Measurements from ENCODE around the gene ULK1.

ULK1 gene

DNA sequence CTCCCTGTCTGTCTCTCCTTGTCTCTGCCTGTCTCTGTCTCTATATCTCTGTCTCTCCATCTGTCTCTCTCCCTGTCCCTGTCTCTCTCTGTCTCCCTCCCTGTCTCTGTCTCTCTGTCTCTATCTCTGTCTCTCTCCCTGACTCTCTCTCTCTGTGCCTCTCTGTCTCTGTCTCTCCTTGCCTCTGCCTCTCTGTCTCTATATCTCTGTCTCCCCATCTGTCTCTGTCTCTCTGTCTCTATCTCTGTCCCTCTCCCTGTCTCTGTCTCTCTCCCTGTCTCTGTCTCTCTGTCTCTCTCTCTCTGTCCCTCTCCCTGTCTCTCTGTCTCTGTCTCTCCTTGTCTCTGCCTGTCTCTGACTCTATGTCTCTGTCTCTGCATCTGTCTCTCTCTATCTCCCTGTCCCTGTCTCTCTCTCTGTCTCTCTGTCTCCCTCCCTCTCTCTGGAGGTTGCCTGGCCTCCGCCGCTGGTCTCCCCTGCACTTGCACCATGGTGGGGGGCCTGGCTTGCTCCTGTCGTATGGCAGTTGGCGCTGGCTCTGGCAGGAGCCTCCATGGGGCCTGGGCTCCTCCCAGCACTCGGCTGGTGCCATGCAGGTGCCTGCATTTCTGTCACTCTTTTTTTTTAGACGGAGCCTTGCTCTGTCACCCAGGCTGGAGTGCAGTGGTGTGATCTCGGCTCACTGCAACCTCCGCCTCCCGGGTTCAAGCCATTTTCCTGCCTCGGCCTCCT, 37.9 kb upstream of the ULK1 start:
- FAIRE-seq (no peak), DNase-seq (ENCODE audit: insufficient read length, low spot score) (no peak)
- TF ChIP-seq, protein P1, sequence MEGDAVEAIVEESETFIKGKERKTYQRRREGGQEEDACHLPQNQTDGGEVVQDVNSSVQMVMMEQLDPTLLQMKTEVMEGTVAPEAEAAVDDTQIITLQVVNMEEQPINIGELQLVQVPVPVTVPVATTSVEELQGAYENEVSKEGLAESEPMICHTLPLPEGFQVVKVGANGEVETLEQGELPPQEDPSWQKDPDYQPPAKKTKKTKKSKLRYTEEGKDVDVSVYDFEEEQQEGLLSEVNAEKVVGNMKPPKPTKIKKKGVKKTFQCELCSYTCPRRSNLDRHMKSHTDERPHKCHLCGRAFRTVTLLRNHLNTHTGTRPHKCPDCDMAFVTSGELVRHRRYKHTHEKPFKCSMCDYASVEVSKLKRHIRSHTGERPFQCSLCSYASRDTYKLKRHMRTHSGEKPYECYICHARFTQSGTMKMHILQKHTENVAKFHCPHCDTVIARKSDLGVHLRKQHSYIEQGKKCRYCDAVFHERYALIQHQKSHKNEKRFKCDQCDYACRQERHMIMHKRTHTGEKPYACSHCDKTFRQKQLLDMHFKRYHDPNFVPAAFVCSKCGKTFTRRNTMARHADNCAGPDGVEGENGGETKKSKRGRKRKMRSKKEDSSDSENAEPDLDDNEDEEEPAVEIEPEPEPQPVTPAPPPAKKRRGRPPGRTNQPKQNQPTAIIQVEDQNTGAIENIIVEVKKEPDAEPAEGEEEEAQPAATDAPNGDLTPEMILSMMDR (IDR thresholded peaks at IDR 0.05; ENCODE audit: insufficient read depth, missing control alignments), result no peak

DNA sequence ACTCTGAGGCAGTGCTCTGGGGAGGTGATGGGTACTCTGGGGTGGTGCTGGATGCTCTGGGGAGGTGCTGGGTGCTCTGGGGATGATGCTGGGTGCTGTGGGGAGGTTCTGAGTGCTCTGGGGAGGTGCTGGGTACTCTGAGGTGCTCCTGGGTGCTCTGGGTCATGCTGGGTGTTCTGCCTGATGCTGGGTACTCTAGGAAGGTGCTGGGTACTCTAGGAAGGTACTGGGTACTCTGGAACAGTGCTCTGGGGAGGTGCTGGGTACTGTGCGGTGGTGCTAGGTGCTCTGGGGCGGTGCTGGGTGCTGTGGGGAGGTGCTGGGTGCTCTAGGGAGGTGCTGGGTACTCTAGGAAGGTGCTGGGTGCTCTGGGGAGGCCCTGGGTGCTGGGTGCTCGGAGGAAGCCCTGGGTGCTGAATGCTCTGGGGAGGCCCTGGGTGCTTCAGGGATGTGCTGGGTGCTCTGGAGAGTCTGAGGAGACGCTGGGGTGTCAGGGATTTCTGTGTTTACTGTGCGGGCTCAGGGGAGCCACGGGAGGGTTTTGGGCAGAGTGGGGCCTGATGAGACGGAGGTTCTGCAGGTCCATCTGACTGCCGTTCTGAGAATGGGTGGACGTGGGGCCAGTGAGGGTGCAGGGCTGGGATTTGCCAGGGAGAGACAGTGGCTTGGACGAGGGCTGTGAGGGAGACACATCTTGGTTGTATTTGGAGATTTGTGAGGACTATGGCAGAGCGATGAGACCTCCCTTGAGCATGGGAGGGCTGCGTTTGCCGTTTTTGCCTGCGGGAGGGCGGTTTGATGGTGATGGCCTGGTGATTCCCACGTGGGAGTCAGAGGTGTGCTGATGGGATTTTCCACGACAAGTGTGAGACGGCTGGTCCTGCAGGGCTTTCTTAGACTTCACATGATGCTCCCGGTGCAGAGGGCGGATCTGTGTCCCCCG, 36.2 kb upstream of the ULK1 start:
- DNase-seq (ENCODE audit: insufficient read length, low spot score) (no peak), FAIRE-seq (no peak)
- TF ChIP-seq, protein P1 (IDR thresholded peaks at IDR 0.05; ENCODE audit: insufficient read depth, missing control alignments), result no peak

DNA sequence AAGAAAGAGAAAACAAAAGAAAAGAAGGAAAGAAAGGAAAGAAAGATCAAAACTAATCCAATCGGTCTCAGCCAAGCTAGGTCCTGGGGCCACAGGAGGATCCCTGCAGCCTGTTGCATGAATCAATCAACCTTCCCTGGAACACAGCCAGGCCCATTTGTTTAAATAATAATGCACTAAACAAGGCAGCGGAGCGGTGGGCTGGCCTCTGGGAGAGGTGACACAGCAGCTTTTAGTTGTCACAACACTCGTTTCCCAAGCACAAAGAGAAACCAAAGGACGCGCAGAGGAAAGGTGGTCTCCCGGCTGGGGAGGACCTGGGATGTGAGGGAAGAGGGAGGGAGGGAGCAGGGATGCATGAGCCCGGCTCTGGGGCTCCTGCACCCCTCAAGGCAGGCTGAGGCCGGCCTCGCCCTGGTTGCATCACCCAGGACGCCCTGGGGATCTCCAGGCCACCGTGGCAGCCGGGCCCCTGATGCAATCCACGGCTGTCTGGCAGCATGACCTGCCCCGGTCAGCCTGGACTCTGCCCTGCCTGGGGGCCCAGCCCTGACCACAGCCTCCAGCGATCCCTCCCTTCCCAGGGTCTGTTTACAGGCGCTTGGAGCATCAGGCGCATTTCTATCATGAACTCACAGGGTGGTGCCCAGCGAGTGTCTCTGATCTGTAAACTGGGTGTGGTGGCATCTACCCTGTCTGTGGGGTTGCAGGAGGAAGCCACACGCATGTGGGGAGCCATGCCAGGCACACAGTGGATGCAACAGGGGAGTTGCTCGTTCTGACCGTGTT, 33.8 kb upstream of the ULK1 start:
- TF ChIP-seq, protein P1 (IDR thresholded peaks at IDR 0.05; ENCODE audit: insufficient read depth, missing control alignments), result no peak
- FAIRE-seq, result no peak
- DNase-seq (ENCODE audit: insufficient read length, low spot score), result no peak

DNA sequence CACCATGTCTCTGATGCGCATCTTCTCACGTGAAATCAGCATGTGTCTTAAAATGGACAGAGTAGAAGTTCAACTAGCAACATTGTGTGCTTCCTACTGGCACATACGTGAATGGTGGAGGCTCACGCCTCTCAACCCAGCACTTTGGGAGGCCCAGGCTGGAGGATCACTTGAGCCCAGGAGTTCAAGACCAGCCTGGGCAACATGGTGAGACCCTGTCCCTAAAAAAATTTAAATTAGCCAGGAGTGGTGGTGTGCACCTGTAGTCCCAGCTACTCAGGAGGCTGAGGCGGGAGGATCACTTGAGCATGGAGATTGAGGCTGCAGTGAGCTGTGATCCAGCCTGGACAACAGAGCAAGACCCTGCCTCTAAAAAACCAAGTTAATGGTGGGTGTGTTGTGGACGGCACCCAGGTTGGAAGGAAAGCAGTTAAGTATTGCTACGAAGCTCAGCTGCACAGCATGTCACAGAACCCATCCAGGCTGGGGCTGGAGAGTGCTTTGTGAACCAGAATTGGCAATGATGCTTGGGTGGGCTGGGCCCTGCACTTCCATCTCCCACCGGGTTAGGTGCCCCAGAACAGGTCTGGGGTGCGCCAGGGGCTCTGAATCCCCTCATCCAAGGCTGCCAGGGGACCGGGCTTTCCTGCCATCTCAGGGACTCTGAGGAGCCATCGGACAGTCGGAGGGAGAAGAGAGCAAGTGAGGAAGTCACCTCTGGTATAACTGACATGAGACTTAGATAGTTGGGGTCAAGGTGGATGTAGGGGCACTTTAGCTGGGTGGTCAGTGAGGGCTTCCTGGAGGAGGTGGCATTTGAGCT, 33.0 kb upstream of the ULK1 start:
- FAIRE-seq (no peak), DNase-seq (ENCODE audit: insufficient read length, low spot score) (no peak)
- TF ChIP-seq, protein P1 (IDR thresholded peaks at IDR 0.05; ENCODE audit: insufficient read depth, missing control alignments), result no peak

DNA sequence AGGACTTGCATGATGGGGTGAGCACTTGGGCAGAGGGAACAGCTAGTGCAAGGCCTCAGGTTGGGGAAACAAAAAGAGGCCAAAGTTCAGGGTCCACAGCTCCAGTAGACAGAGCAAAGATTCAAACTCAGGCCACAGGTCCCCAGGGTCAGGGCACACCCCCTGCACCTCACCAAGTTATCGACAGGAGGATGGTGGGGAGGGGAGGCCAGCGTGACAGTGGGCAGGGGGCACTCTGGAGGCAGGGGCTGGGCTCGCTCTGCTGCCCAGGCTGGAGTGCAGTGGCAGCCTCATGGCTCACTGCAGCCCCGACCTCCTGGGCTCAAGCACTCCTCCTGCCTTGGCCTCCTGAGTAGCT, 32.4 kb upstream of the ULK1 start:
- DNase-seq (ENCODE audit: insufficient read length, low spot score) (no peak), FAIRE-seq (no peak)
- TF ChIP-seq, protein P1 (IDR thresholded peaks at IDR 0.05; ENCODE audit: insufficient read depth, missing control alignments), result no peak

DNA sequence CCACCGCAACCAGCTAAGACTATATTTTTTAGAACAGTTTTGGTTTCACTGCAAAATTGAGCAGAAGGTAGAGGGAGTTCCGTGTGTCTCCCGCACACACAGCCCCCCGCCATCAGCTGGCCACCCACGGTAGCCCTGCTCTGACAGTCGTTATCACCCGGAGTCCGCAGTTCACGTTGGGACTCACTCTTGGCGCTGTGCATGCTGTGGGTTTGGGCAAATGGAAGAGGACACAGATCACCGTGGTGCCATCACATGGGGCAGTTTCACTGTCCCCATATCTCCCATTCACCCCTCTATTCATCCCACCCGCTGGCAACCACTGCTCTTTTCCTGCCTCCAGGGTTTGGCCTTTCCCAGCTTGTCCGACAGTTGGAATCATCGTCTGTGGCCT, 31.8 kb upstream of the ULK1 start:
- TF ChIP-seq, protein P1 (IDR thresholded peaks at IDR 0.05; ENCODE audit: insufficient read depth, missing control alignments), result no peak
- FAIRE-seq, result no peak
- no peak for DNase-seq (ENCODE audit: insufficient read length, low spot score)

Data from D721Med (cell line).